Rectal smooth muscle tissue (tissue), 1 donor: ENCODE data around the gene EXD3.
"Not testable (repeated sequence)": the region's sequence is repeated elsewhere in the genome, so short reads cannot be mapped to it uniquely, and the experiment has no call there.

Source experiments
- H3K27ac ChIP-seq: one replicate; pipeline ENCODE4 v1.7.0; 2013; ENCODE audit warnings: low read depth, low read length, inconsistent platforms
- H3K27me3 ChIP-seq: one replicate; pipeline ENCODE4 v1.7.0; 2013; ENCODE audit warnings: low read length; ENCODE audit not compliant: control insufficient read depth, insufficient read depth
- H3K36me3 ChIP-seq: one replicate; pipeline ENCODE4 v1.7.0; 2013; ENCODE audit warnings: low read length; ENCODE audit not compliant: control insufficient read depth, insufficient read depth
- H3K4me1 ChIP-seq: one replicate; pipeline ENCODE4 v1.7.0; 2013; ENCODE audit warnings: low read length; ENCODE audit not compliant: control insufficient read depth, insufficient read depth
- H3K4me3 ChIP-seq: one replicate; pipeline ENCODE4 v1.7.0; 2013; ENCODE audit warnings: low read length
- H3K9ac ChIP-seq: one replicate; pipeline ENCODE4 v1.7.0; 2013; ENCODE audit warnings: low read length

EXD3 gene

GRCh38 chr9:137262909-137263285, 160.1 kb downstream of the EXD3 start:
- Histone ChIP-seq H3K36me3 (peaks cover 30% of the 10 kb centered on the region), H3K27ac (no peak overlapping the region), H3K4me3 (no peak overlapping the region), H3K9ac (no peak overlapping the region), H3K27me3 (no peaks in the 10 kb centered on the region), H3K4me1 (no peaks in the 10 kb centered on the region)

GRCh38 chr9:137262173-137262908, 160.6 kb downstream of the EXD3 start:
- peaks cover 28% of the 10 kb centered on the region for H3K36me3 ChIP-seq
- H3K9ac ChIP-seq, H3K27ac ChIP-seq, H3K4me1 ChIP-seq, H3K4me3 ChIP-seq, H3K27me3 ChIP-seq: not testable (repeated sequence)
